HG03159 (cell line): ENCODE results near the gene SHISA7.

Source experiments
- ATAC-seq: cut with Tn5 transposase; IDR thresholded peaks from one replicate; pipeline ENCODE4 v1.9.1; 2021; ENCODE audit warnings: mild to moderate bottlenecking, moderate library complexity; ENCODE audit not compliant: unreplicated experiment

SHISA7 gene

DNA sequence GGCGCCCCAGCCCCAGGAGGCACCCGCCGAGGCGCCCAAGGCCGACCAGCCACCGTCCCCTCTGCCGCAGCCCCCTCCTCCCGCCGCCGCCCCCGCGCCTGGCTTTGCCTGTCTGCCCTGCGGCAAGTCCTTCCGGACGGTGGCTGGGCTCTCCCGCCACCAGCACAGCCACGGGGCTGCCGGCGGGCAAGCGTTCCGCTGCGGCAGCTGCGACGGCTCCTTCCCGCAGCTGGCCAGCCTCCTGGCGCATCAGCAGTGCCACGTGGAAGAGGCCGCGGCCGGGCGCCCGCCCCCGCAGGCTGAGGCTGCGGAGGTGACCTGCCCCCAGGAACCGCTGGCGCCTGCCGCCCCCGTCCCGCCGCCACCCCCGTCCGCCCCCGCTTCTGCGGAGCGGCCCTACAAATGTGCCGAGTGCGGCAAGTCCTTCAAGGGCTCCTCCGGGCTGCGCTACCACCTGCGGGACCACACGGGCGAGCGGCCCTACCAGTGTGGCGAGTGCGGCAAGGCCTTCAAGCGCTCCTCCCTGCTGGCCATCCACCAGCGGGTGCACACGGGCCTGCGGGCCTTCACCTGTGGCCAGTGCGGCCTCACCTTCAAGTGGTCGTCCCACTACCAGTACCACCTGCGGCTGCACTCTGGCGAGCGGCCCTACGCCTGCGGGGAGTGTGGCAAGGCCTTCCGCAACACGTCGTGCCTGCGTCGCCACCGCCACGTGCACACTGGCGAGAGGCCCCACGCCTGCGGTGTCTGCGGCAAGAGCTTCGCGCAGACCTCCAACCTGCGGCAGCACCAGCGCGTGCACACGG lies 39.3 kb upstream of the SHISA7 start:
- ATAC-seq: no peak

GRCh38 chr19:55481794-55482155 lies 38.7 kb upstream of the SHISA7 start:
- no peak for ATAC-seq

DNA sequence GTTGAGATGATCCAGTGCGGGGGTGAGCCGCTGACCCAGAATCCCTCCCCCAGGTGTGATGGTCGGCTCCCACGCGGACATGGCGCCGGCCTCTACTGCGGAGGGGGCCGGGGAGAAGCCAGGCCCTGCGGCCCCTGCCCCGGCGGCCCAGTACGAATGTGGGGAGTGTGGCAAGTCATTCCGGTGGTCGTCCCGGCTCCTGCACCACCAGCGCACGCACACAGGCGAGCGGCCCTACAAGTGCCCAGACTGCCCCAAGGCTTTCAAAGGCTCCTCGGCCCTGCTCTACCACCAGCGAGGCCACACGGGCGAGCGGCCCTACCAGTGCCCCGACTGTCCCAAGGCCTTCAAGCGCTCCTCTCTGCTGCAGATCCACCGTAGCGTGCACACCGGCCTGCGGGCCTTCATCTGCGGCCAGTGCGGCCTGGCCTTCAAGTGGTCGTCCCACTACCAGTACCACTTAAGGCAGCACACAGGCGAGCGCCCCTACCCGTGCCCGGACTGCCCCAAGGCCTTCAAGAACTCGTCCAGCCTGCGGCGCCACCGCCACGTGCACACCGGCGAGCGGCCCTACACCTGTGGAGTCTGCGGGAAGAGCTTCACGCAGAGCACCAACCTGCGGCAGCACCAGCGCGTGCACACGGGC lies 38.2 kb upstream of the SHISA7 start:
- ATAC-seq: no peak

- ATAC-seq: no peak
Measured at GRCh38 chr19:55479451-55480230, 36.5 kb upstream of the SHISA7 start.

- no peak for ATAC-seq
Measured at GRCh38 chr19:55479045-55479444, 35.9 kb upstream of the SHISA7 start.

DNA sequence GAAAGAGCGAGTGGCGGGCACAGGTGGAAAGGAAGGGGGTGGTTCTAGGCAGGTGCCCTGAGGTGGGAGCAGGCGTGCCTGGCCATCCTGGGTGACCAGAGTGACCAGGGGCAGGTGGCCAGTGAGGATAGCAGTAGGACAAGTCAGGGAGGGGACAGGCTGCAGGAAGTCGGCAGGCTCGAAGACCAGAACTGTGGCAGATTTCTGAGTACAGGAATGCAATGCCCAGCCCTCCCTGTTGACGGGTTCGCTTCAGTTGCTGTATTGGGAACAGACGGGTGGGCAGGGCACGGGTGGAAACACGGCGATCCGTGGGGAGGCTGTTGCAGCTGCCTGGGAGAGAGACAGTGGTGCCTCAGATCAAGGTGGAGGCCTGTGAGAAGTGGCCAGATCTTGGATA lies 35.3 kb upstream of the SHISA7 start:
- ATAC-seq: no peak

- ATAC-seq: no peak
Measured at GRCh38 chr19:55477905-55478304, 34.8 kb upstream of the SHISA7 start.

DNA sequence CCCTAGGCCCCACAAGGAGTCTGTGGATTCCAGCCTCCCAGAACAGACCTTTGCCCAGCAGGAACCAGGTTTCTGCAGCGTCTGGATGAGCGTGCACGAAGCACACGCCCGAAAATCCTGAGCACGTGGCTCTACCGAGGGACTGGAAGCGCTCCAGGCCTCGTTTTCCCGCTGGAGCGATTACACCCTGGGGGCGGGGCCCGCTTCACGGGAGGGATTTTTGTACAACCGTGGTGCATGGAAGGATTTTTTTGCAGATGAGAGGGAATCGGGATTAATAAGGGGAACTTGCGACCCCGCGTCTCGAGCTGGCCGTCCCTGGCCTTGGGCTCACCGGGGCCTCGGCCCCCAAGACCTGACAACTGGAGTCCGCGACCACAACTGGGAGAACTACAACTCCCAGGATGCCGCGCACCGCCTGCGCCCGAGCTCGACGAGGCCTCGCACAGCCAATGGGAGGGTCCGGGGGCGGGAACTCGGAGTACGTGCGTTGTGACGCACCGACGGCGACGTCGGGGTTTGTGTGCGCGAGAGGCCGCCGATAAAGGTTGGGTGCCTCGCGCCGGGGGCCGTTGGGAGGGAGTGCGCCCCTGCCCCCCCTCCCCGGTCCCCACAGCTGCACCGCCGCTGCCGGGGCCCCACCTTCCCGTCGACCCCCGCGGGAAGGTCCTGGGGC lies 33.1 kb upstream of the SHISA7 start, which contains the start of gene ZNF628:
Gene ZNF628, plus strand, starts transcription at position 518 of the 676 bp plus-strand sequence. CDS start 3,294 bp downstream, outside the sequence.
- ATAC-seq: peak; percentile 84

DNA sequence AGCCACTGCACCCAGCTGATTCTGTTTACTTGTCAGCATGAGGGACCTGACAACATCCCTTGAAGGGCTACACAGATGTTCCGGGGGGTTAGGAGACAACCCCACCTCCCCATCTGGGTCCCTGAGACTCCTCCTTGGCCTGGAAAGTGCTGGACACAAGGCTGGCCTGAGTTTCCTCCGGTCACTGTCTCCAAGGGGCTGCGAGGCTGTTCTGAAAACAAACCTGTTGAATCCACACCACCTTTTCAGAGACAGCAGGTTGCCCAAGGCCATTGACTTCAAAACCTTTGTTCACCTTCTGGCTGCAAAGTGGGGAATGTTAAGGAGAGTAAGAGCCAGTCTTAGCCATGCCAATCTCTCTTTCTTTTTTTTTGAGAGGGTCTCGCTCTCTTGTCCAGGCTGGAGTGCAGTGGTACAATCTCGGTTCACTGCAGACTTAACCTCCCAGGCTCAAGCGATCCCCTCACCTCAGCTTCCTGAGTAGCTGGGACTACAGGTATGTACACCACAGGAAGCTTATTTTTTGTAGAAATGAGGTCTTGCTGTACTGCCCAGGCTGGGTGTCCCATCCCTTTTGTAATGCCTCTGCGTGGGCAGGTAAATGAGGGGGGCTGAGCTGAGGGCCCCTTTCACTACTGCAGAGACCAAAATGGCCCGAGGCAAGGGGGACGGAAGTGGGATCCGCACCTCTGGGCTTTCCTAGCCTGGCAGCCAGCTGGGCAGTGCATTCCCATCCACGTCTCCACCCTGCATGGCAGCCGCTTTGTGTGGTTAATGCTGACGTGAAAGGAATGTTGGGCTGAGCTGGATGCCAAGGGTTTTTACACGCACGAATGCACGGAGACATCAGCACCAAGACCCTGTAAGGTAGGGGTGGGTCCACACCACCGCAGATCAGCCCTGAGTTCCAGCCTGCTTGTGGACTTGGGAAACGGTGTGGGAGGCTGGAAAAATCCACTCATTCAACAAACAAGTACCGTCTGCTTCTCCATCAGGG lies 31.5 kb upstream of the SHISA7 start:
- no peak for ATAC-seq

DNA sequence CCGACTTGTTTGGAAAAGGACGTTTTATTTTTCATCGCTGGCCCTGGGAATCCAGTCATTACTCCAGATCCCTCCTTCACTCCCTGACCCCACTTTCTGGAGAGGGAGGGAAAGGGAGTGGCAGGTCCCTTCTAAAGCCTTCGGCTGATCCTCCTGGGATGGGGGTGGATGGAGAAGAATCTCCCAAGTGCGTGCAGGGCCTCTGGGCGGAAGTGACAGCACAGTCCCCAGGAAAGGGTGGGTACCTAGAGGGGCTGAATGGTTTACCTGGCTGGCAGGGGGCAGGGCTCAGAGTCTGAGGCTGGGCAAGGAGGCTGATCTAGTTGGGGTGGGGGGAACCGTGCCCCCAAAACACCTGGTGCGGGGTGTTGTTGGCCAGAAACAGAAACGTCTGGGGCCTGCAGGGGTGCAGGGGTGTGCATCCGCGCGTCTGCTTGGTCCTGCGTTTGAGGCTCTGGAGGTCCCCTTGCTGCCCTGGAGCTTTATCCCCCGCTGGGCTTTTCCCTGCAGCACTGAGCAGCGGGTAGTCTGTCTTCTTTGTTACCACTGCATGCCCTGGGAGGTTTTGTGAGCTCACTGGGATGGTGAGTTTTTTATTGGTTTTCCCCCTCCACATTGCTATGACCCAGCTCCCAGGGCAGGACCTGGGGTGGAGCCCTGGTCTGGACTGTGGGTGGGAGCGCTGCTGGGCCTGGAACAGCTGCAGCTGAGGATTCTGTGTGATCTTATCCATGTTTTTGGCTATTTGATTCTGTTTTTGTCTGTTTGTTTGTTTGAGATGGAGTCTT lies 30.3 kb upstream of the SHISA7 start:
- ATAC-seq: no peak

GRCh38 chr19:55472463-55472862 lies 29.4 kb upstream of the SHISA7 start:
- ATAC-seq: no peak

DNA sequence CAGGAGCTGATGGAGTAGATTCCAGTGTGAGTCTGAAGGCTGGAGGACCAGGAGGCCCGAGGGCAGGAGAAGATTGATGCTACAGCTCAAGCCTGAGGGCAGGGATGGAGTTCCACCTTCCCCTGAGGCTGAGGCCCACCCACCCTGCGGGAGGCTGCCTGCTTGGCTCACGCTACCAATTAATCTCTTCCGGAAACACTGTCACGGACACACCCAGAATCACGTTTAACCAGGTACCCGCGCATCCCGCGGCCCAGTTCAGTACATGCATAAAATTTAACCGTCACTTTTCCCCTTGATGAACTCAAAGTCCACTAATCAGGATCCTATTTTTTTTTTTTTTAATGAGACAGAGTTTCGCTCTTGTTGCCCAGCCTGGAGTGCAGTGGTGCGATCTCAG lies 28.2 kb upstream of the SHISA7 start:
- ATAC-seq: no peak

- no peak for ATAC-seq
Measured at GRCh38 chr19:55468054-55468393, 24.9 kb upstream of the SHISA7 start.

DNA sequence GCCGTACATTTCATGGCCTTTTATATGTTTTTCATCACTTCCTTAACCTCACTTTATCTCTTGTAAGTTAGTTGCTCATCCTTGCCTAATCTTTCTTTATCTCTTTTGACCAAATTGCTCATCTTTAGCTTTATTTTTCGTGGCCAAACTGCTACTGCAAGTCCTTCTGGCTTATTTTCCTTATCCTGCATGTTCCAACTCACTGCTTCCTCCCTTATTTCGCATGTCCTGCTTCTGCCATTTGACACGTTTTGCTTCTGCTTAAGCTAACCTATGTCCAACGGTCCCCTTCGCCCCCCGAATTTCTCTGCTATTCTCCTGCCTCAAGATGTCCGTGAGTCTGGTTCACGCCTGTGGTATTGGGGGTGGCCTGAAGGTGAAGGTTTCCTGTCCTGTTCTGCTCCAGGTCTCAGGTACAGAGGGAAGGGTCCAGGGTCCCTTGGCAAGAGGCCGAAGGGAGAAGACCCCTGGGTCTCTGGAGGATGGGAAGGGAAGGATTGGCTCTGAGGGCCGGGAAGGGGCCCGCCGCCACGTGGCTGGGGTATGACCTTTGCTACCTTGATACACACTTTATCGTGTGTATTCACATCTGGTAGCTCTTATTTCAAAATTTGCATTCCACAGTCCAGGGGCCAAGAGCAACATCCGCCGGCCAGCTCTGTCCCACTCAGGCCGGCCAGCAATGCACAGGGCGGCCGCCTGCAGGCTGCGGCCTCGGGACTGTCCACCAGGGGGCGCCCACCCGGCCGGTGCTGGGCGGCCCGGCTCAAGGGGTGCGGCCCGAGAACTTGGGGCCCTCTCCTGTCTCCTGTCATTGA lies 24.3 kb upstream of the SHISA7 start:
- peak; percentile 60 for ATAC-seq

DNA sequence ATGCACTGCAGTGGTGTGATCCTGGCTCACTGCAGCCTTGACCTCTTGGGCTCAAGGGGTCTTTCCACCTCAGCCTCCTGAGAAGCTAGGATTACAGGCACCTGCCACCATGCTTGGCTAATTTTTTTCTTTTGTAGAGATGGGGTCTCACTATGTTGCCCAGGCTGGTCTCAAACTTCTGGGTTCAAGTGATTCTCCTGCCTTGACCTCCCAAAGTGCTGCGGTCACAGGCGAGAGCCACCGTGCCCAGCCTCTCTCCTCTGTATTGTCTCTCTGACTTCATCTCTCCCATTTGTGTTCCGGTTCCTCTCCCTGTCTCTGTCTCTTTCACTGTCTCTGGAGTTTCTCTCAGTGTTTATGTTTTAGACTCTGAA lies 23.1 kb upstream of the SHISA7 start:
- no peak for ATAC-seq

DNA sequence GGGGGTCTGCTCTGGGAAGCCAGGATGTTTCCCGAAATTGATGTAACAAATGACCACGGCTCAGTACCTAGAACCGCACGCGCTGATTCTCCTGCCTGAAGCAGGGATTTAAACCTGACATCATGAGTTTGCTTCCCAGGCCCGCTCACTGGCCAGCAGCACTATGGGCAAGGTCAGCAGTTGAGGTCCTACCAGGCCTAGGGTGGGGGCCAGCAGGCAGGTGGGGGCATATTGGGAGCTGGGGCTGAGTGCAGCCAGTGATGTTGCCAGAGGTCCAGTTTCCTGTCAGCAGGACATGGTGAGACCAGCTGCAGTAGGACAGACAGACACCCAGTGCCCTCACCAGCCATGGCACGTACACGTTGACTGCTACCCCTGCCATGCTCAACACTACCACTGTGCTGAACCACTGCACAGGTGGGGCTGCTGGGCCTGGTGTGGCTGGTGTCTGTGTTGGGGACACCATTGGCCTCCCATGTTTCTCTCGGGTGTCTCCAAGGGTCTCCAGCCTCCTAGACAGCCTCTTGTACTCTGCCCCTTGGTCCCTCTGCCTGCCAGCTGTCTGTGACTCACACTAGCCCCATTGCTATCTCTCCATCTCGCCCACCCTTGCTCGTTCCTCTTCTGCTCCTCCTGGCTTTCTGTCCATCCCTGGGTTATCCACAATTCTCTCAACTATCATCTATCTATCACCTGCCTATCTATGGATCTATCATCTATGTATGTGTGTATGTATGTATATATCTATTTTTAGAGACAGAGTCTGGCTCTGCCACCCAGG lies 22.6 kb upstream of the SHISA7 start:
- ATAC-seq: no peak

GRCh38 chr19:55464662-55465054 lies 21.6 kb upstream of the SHISA7 start, which contains the start of gene C19orf85:
TSS of gene C19orf85 (minus strand) at chr19:55464751. CDS start at chr19:55464554, 197 bp downstream.
- no peak for ATAC-seq
